B cell (primary cell): ENCODE data around the gene OAT. TPM values are rescaled to one million over a fixed set of nuclear protein-coding genes. Genes with fewer than 3 reads are reported as not detected.

Experiments
- ATAC-seq: fragments of 200-7000 bp; cut with Tn5 transposase; one replicate; pipeline ENCODE4 v1.10.0; 2021; ENCODE audit warnings: low read depth, mild to moderate bottlenecking, moderate number of reproducible peaks, moderate library complexity
- CTCF ChIA-PET: fragments of 350-600 bp; sonication (Branson Sonifier 250); formaldehyde crosslinking; loops from one replicate; lab custom pipeline; 2021; ENCODE audit warnings: antibody characterized with exemption, inconsistent platforms; lab: Charles Lee
- POLR2A ChIA-PET: fragments of 350-600 bp; sonication (Branson Sonifier 250); formaldehyde crosslinking; loops from one replicate; lab custom pipeline; 2021; ENCODE audit warnings: antibody characterized with exemption; lab: Charles Lee
- DNase-seq: peaks from one replicate; pipeline ENCODE4 v3.0.0; 2013
- H2AFZ ChIP-seq: 2 replicates; pipeline ENCODE4 v1.6.1; 2012; ENCODE audit warnings: mild to moderate bottlenecking, low read depth, low read length; ENCODE audit not compliant: insufficient read depth, poor library complexity, severe bottlenecking
- H3K27ac ChIP-seq, 2 donors: 1 replicate in 1 of 2; 2 replicates in 1 of 2; pipeline ENCODE4 v1.5.1; 2012 to 2013; ENCODE audit warnings: low read length in 2 of 2, mild to moderate bottlenecking in 2 of 2, moderate library complexity in 1 of 2
- H3K27me3 ChIP-seq, 4 experiments: fragments of 200-600 bp in 1 of 4; sonication (generic) in 1 of 4; replicated peaks in 1 of 4; 1 replicate in 2 of 4; 2 replicates in 2 of 4; pipeline versions ENCODE4 v1.6.1 to v1.7.0; 2013 to 2016; ENCODE audit warnings: low read length in 3 of 4, mild to moderate bottlenecking in 2 of 4, mixed read lengths in 1 of 4, moderate library complexity in 1 of 4; ENCODE audit not compliant: insufficient read depth in 4 of 4, control insufficient read depth in 3 of 4; ENCODE audit errors: control extremely low read depth in 1 of 4
- H3K36me3 ChIP-seq, 2 experiments: replicated peaks in 1 of 2; 1 replicate in 1 of 2; 2 replicates in 1 of 2; pipeline versions ENCODE4 v1.6.1 to v1.7.1; 2013; ENCODE audit warnings: low read length in 1 of 2; ENCODE audit not compliant: insufficient read depth in 2 of 2, control insufficient read depth in 1 of 2; ENCODE audit errors: control extremely low read depth in 1 of 2, extremely low read depth in 1 of 2
- H3K4me1 ChIP-seq, 2 donors: fragments of 200-600 bp in 1 of 2; sonication (generic) in 1 of 2; 1 replicate in 1 of 2; 2 replicates in 1 of 2; pipeline versions ENCODE4 v1.5.1 to v1.6.1; 2013 to 2017; ENCODE audit warnings: low read length in 2 of 2; ENCODE audit not compliant: control insufficient read depth in 2 of 2, insufficient read depth in 2 of 2
- H3K4me2 ChIP-seq: replicated peaks from 2 replicates; pipeline ENCODE3; 2012; ENCODE audit warnings: mild to moderate bottlenecking, low read depth, low read length; ENCODE audit not compliant: poor library complexity, severe bottlenecking
- H3K4me3 ChIP-seq, 5 experiments: fragments of 200-600 bp in 1 of 5; sonication (generic) in 1 of 5; 1 replicate in 3 of 5; 2 replicates in 2 of 5; pipeline versions ENCODE4 v1.5.1 to v1.7.0; 2011 to 2016; ENCODE audit warnings: low read length in 4 of 5, mild to moderate bottlenecking in 4 of 5, low read depth in 2 of 5, control low read depth in 1 of 5, moderate library complexity in 1 of 5; ENCODE audit not compliant: insufficient read depth in 1 of 5; ENCODE audit errors: control extremely low read depth in 1 of 5, extremely low read depth in 1 of 5
- H3K79me2 ChIP-seq: fragments of 200-600 bp; sonication (generic); one replicate; pipeline ENCODE4 v1.6.0; 2016; ENCODE audit warnings: low read length; ENCODE audit not compliant: control insufficient read depth, insufficient read depth
- H3K9ac ChIP-seq: fragments of 200-600 bp; sonication (generic); 2 replicates; pipeline ENCODE4 v1.6.1; 2017; ENCODE audit warnings: mild to moderate bottlenecking, low read length, moderate library complexity
- H3K9me3 ChIP-seq, 3 donors: one replicate each; pipeline versions ENCODE4 v1.6.1 to v1.7.1; 2013; ENCODE audit warnings: low read length in 2 of 3; ENCODE audit not compliant: control insufficient read depth in 2 of 3, insufficient read depth in 1 of 3; ENCODE audit errors: control extremely low read depth in 1 of 3
- H4K20me1 ChIP-seq: 2 replicates; pipeline ENCODE4 v1.6.0; 2012; ENCODE audit warnings: mild to moderate bottlenecking, low read length; ENCODE audit not compliant: insufficient read depth, control insufficient read depth, poor library complexity, severe bottlenecking
- H3K27ac Mint-ChIP-seq: one replicate; pipeline ENCODE4 v1.8.0; 2021; ENCODE audit warnings: mixed read lengths
- H3K27me3 Mint-ChIP-seq: one replicate; pipeline ENCODE4 v1.8.0; 2021; ENCODE audit warnings: mixed read lengths
- H3K4me1 Mint-ChIP-seq: one replicate; pipeline ENCODE4 v1.8.0; 2021; ENCODE audit warnings: mixed read lengths
- H3K4me3 Mint-ChIP-seq: one replicate; pipeline ENCODE4 v1.8.0; 2021; ENCODE audit warnings: mixed read lengths
- H3K9me3 Mint-ChIP-seq: one replicate; pipeline ENCODE4 v1.8.0; 2022; ENCODE audit warnings: mixed read lengths; ENCODE audit not compliant: insufficient read depth
- CTCF ChIP-seq: fragments of 200-600 bp; IDR thresholded peaks from one replicate; pipeline ENCODE4 v1.8.0; 2022; ENCODE audit warnings: antibody characterized with exemption, mild to moderate bottlenecking
- EZH2 ChIP-seq: IDR thresholded peaks from 2 replicates; pipeline ENCODE4 v1.6.1; 2012; ENCODE audit warnings: borderline replicate concordance, low read depth, mild to moderate bottlenecking, moderate library complexity, low read length; ENCODE audit not compliant: insufficient read depth, poor library complexity, severe bottlenecking
- WGBS: methylation state at CpG from one replicate; pipeline ENCODE4 v1.1.5; 2013; ENCODE audit warnings: missing lambda C conversion rate; ENCODE audit not compliant: insufficient coverage; 5-methylcytosine and 5-hydroxymethylcytosine counted together
- intact Hi-C: fragments of 100-400 bp; cut with micrococcal nuclease; formaldehyde crosslinking; loops from one replicate; pipeline ENCODE4 v1.10.0; 2022
- polyA plus RNA-seq: library from polyadenylated mRNA; depleted of rRNA; stranded (reverse); fragments of >200 nt; gene quantifications from 2 replicates; pipeline ENCODE4 v1.2.3, GENCODE V29; 2012
- total RNA-seq, 2 donors: library from RNA; stranded (reverse); fragments of 120-200 nt in 1 of 2; gene quantifications; 1 replicate in 1 of 2; 2 replicates in 1 of 2; pipeline versions ENCODE4 v1.2.3 to v1.2.4, GENCODE V29; 2013 to 2022

Gene OAT
- total and polyA plus RNA-seq, 2 donors (not counting 1 experiment from before 2014, with no cell fraction given): 13.9 to 20.1 TPM

DNA sequence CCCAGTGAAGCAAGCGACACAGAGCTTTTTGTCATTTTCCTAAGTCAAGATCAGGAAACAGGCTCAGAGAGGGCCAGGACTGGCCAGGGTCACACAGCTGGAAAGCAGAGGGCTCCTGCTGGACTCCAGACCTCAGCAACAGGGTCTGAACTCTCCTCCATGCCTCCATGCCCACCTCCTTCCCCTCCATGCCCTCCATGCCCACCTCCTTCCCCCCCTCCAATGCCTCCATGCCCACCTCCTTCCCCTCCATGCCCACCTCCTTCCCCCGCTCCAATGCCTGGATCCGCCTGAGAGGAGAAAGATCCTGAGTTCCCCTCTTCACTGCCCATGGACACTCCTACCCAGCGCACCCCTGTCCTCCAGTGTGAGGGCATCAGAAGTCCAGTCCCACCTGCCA lies 51.3 kb downstream of the OAT start:
- no peak overlapping the region for H3K4me2 ChIP-seq
- H3K27me3 Mint-ChIP-seq: peaks cover 23% of the 10 kb centered on the region
- no peak overlapping the region for H3K27ac ChIP-seq
- DNase-seq (no peak), ATAC-seq (no peak)
- 74% methylated on average over 3 of the region's 4 CpGs for WGBS
- H3K9ac ChIP-seq: no peak overlapping the region
- H3K79me2 ChIP-seq: no peaks in the 10 kb centered on the region
- no peaks in the 10 kb centered on the region for H3K9me3 Mint-ChIP-seq
- ChIA-PET CTCF (no interaction called here), POLR2A (interaction anchor here (0.6 kb wide), 1 partner anchor 29 kb away, joined by 3 read pairs; no protein-coding TSS in a partner anchor)
- H2AFZ ChIP-seq: no peak overlapping the region
- peaks cover 0 to 10% (median 4%) of the 10 kb centered on the region in 3 donors for H3K9me3 ChIP-seq
- no peak for TF ChIP-seq CTCF
- no peak for TF ChIP-seq EZH2
- peaks cover 3 to 36% of the 10 kb centered on the region in 2 donors for H3K4me1 ChIP-seq
- no peak overlapping the region for H3K27ac Mint-ChIP-seq
- no peak overlapping the region for H3K4me3 ChIP-seq
- H3K4me1 Mint-ChIP-seq: peaks cover 4% of the 10 kb centered on the region
- peaks cover 0 to 10% (median 5%) of the 10 kb centered on the region in 4 experiments for H3K27me3 ChIP-seq
- no peaks in the 10 kb centered on the region for H3K36me3 ChIP-seq
- intact Hi-C loops: no loop called here
- no peaks in the 10 kb centered on the region for H4K20me1 ChIP-seq
- no peak overlapping the region for H3K4me3 Mint-ChIP-seq

- ChIA-PET CTCF (interaction anchor here (1.2 kb wide), 1 partner anchor 22 kb away, joined by 3 read pairs; no protein-coding TSS in a partner anchor), POLR2A (interaction anchor here (0.6 kb wide), 1 partner anchor 29 kb away, joined by 3 read pairs; no protein-coding TSS in a partner anchor)
- Histone ChIP-seq H3K9me3 (peaks cover 0 to 10% (median 4%) of the 10 kb centered on the region in 3 donors), H3K4me1 (peaks cover 3 to 36% of the 10 kb centered on the region in 2 donors), H3K79me2 (no peaks in the 10 kb centered on the region), H3K27ac (no peak overlapping the region), H4K20me1 (no peaks in the 10 kb centered on the region), H3K4me2 (no peak overlapping the region), H3K9ac (no peak overlapping the region), H3K4me3 (no peak overlapping the region), H3K27me3 (peaks cover 0 to 10% (median 5%) of the 10 kb centered on the region in 4 experiments), H3K36me3 (no peaks in the 10 kb centered on the region), H2AFZ (no peak overlapping the region)
- 3% methylated on average over 7 of the region's 7 CpGs for WGBS
- ATAC-seq: no peak
- intact Hi-C loops: no loop called here
- no peak overlapping the region for H3K27ac Mint-ChIP-seq
- no peaks in the 10 kb centered on the region for H3K9me3 Mint-ChIP-seq
- H3K4me1 Mint-ChIP-seq: peaks cover 4% of the 10 kb centered on the region
- H3K4me3 Mint-ChIP-seq: no peak overlapping the region
- no peak for DNase-seq
- TF ChIP-seq EZH2 (no peak), CTCF (no peak)
- peaks cover 23% of the 10 kb centered on the region for H3K27me3 Mint-ChIP-seq
These were observed 51.9 kb downstream of the OAT start for GRCh38 chr10:124366825-124367224.
